Effector memory CD4-positive, alpha-beta T cell (primary cell): ENCODE results near the gene RSBN1L.

ENCODE experiments used
- DNase-seq, 3 donors: peaks; one replicate each; pipeline ENCODE4 v3.0.0-alpha.2; 2020
- H3K27ac ChIP-seq: 2 replicates; pipeline ENCODE4 v1.7.0; 2013; ENCODE audit warnings: mild to moderate bottlenecking, low read length, moderate library complexity; ENCODE audit not compliant: insufficient read depth, poor library complexity, severe bottlenecking
- H3K27me3 ChIP-seq: replicated peaks from 2 replicates; pipeline ENCODE4 v1.7.0; 2013; ENCODE audit warnings: mild to moderate bottlenecking, low read length; ENCODE audit not compliant: insufficient read depth, control insufficient read depth, poor library complexity, severe bottlenecking
- H3K36me3 ChIP-seq: 2 replicates; pipeline ENCODE4 v1.7.0; 2013; ENCODE audit warnings: mild to moderate bottlenecking, low read length, moderate library complexity; ENCODE audit not compliant: control insufficient read depth, insufficient read depth
- H3K4me1 ChIP-seq: 2 replicates; pipeline ENCODE4 v1.7.0; 2013; ENCODE audit warnings: low read length, mild to moderate bottlenecking; ENCODE audit not compliant: control insufficient read depth, insufficient read depth, poor library complexity, severe bottlenecking
- H3K4me3 ChIP-seq: 2 replicates; pipeline ENCODE4 v1.7.0; 2013; ENCODE audit warnings: low read length, low read depth, mild to moderate bottlenecking; ENCODE audit not compliant: insufficient read depth, poor library complexity, severe bottlenecking
- H3K9me3 ChIP-seq: 2 replicates; pipeline ENCODE4 v1.7.0; 2013; ENCODE audit warnings: mild to moderate bottlenecking, low read length, moderate library complexity; ENCODE audit not compliant: control insufficient read depth

The RSBN1L gene

GRCh38 chr7:77811516-77812289, 115.4 kb downstream of the RSBN1L start:
- Histone ChIP-seq H3K27me3 (no peaks in the 10 kb centered on the region), H3K4me1 (peaks cover 13% of the 10 kb centered on the region), H3K27ac (no peak overlapping the region), H3K36me3 (no peaks in the 10 kb centered on the region), H3K4me3 (no peak overlapping the region), H3K9me3 (peaks cover under 1% of the 10 kb centered on the region)
- DNase-seq = no peak

GRCh38 chr7:77812290-77812685, 116.0 kb downstream of the RSBN1L start:
- Histone ChIP-seq H3K9me3 (no peaks in the 10 kb centered on the region), H3K27me3 (no peaks in the 10 kb centered on the region), H3K4me1 (peaks cover 13% of the 10 kb centered on the region), H3K27ac (no peak overlapping the region), H3K36me3 (peaks cover 3% of the 10 kb centered on the region), H3K4me3 (no peak overlapping the region)
- DNase-seq = no peak

DNA sequence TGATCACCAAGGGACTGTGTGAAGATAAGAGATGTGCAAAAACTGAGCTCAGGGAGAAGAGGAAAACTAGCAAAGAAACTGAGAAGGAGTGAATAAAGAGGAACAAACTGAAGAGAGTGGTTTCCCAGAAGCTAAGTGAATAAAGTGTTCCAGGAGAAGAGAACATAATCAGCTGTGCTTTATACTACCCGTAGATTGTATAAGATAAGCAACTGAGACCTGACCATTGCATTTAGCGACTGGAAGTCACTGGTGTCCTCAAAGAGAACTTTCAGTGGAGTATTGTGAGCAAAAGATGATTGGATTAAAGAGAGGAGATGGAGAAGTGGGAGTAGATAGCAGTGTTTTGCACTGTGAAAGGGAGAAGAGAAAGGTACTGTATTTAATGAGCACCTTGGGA, 116.9 kb downstream of the RSBN1L start:
- no peak overlapping the region for H3K27ac ChIP-seq
- H3K36me3 ChIP-seq = peaks cover 3% of the 10 kb centered on the region
- no peaks in the 10 kb centered on the region for H3K9me3 ChIP-seq
- no peak overlapping the region for H3K4me3 ChIP-seq
- H3K27me3 ChIP-seq = no peaks in the 10 kb centered on the region
- H3K4me1 ChIP-seq = peaks cover 13% of the 10 kb centered on the region
- DNase-seq = no peak

- no peaks in the 10 kb centered on the region for H3K27me3 ChIP-seq
- no peaks in the 10 kb centered on the region for H3K4me1 ChIP-seq
- no peak overlapping the region for H3K27ac ChIP-seq
- H3K9me3 ChIP-seq = peaks cover 9% of the 10 kb centered on the region
- no peak overlapping the region for H3K4me3 ChIP-seq
- DNase-seq = no peak
- peaks cover 8% of the 10 kb centered on the region for H3K36me3 ChIP-seq
Measured at GRCh38 chr7:77819021-77819420, 122.8 kb downstream of the RSBN1L start.

GRCh38 chr7:77820967-77821366, 124.7 kb downstream of the RSBN1L start:
- H3K4me1 ChIP-seq = no peaks in the 10 kb centered on the region
- no peak for DNase-seq
- peaks cover 9% of the 10 kb centered on the region for H3K9me3 ChIP-seq
- no peaks in the 10 kb centered on the region for H3K27me3 ChIP-seq
- H3K36me3 ChIP-seq = peaks cover 8% of the 10 kb centered on the region
- no peak overlapping the region for H3K4me3 ChIP-seq
- no peak overlapping the region for H3K27ac ChIP-seq

GRCh38 chr7:77822269-77822668, 126.0 kb downstream of the RSBN1L start:
- Histone ChIP-seq H3K36me3 (peaks cover 5% of the 10 kb centered on the region), H3K27me3 (no peaks in the 10 kb centered on the region), H3K4me1 (peaks cover 4% of the 10 kb centered on the region), H3K4me3 (no peak overlapping the region), H3K27ac (no peak overlapping the region), H3K9me3 (peaks cover 9% of the 10 kb centered on the region)
- DNase-seq = no peak

DNA sequence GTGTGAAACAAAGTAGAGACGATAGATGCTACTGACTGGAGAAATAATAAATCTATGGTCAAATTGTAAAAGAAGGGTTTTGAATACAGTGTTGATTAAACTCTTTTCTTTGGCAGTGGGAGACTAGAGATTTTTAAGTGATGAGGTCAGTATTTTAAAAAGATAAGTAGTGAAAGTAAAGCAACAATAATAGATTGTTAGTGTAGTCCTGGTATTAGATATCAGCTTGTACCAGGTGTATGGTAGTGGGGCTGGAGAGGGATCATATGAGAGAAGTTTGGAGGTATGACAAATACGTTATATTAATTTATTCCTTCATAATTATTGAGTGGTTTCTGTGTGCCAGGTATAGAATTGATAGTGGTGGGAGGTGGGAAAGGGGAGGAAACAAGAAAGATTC, 127.5 kb downstream of the RSBN1L start:
- Histone ChIP-seq H3K9me3 (peaks cover 9% of the 10 kb centered on the region), H3K36me3 (peaks cover 5% of the 10 kb centered on the region), H3K27ac (no peak overlapping the region), H3K4me1 (peaks cover 10% of the 10 kb centered on the region), H3K4me3 (no peak overlapping the region), H3K27me3 (no peaks in the 10 kb centered on the region)
- DNase-seq = no peak

GRCh38 chr7:77824636-77825035, 128.4 kb downstream of the RSBN1L start:
- no peak overlapping the region for H3K4me3 ChIP-seq
- no peak overlapping the region for H3K27ac ChIP-seq
- no peak for DNase-seq
- no peaks in the 10 kb centered on the region for H3K27me3 ChIP-seq
- peaks cover 9% of the 10 kb centered on the region for H3K9me3 ChIP-seq
- H3K36me3 ChIP-seq = peaks cover 5% of the 10 kb centered on the region
- peaks cover 10% of the 10 kb centered on the region for H3K4me1 ChIP-seq

DNA sequence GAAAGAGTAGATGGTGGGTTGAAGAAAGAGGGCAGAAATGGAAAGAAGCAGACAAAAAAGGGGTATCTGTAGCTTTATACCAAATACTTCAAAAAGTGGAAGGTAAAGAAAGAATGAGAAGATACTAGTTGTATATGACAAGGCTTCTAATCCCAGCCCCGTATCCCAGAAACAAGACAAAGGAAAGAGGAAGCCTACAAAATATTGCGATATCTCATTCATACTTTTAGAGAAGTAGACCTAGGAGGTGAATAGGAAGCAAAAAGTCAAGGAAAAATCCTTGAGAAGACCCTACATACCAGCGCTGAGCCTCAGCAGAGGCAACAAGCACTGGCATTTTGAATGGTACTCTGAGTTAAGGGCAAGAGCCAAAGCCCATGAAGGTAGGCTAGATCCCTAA, 128.9 kb downstream of the RSBN1L start:
- no peak overlapping the region for H3K4me3 ChIP-seq
- peaks cover 9% of the 10 kb centered on the region for H3K9me3 ChIP-seq
- H3K36me3 ChIP-seq = peaks cover 5% of the 10 kb centered on the region
- peaks cover 10% of the 10 kb centered on the region for H3K4me1 ChIP-seq
- H3K27ac ChIP-seq = no peak overlapping the region
- no peaks in the 10 kb centered on the region for H3K27me3 ChIP-seq
- DNase-seq = no peak

DNA sequence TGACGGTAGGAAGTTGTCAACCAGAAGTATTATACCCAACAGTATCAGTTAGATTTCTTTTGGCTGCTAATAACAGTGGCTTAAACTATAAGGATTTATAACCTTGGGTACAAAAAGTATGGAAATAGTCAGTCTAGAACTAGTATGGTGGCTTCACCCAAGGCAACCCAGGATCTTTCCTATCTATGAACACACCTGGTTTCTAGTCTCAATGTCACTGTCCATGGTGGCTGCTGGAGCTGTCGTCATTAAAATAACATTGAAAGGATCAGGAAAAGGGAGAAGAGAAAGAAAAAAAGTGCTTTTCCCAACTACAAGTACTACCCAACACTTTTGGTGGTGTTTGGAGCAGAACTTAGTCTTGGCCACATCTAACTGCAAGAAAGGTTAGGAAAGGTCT, 130.0 kb downstream of the RSBN1L start:
- H3K27me3 ChIP-seq = no peaks in the 10 kb centered on the region
- peaks cover 3% of the 10 kb centered on the region for H3K9me3 ChIP-seq
- DNase-seq = no peak
- no peak overlapping the region for H3K27ac ChIP-seq
- no peak overlapping the region for H3K4me3 ChIP-seq
- H3K36me3 ChIP-seq = peaks cover 5% of the 10 kb centered on the region
- peaks cover 13% of the 10 kb centered on the region for H3K4me1 ChIP-seq
